ENCODE results near the gene RPTOR. TPM values are rescaled to one million over a fixed set of nuclear protein-coding genes. Genes with fewer than 3 reads are reported as not detected.

Gene RPTOR
- total RNA-seq, 2 experiments from 2014 or later, result 88.9 to 91.8 TPM

- peak overlapping the region; percentile 32 for H3K4me3 Mint-ChIP-seq
- H3K36me3 Mint-ChIP-seq (ENCODE audit: low read depth), result peaks cover 84% of the 10 kb centered on the region
- H3K4me1 Mint-ChIP-seq, result peaks cover 83% of the 10 kb centered on the region
- POLR2A ChIA-PET, result interaction anchor here (1.0 to 7.4 kb wide), 4 partner anchors 8 to 31 kb away, joined by 3 to 135 read pairs (median 58); no protein-coding TSS in a partner anchor
- CTCF ChIA-PET, result interaction anchor here (1.1 kb wide), 1 partner anchor 130 kb away, joined by 3 read pairs; no protein-coding TSS in a partner anchor
- H3K27me3 Mint-ChIP-seq, result no peaks in the 10 kb centered on the region
- peak overlapping the region; percentile 98 for H3K27ac Mint-ChIP-seq
- no peak for DNase-seq
- peaks cover 9% of the 10 kb centered on the region for H3K9me3 Mint-ChIP-seq
These were observed 316.8 kb downstream of the RPTOR start for GRCh38 chr17:80861418-80861815.

GRCh38 chr17:80861892-80862291, 317.3 kb downstream of the RPTOR start:
- ChIA-PET POLR2A (interaction anchor here (0.6 to 7.4 kb wide), 6 partner anchors 14 to 172 kb away, joined by 3 to 135 read pairs (median 6); no protein-coding TSS in a partner anchor), CTCF (interaction anchor here (0.6 kb wide), 1 partner anchor 15 kb away, joined by 3 read pairs; no protein-coding TSS in a partner anchor)
- Mint-ChIP-seq H3K4me1 (peaks cover 83% of the 10 kb centered on the region), H3K4me3 (peak overlapping the region; percentile 3), H3K27me3 (no peaks in the 10 kb centered on the region), H3K9me3 (peaks cover 9% of the 10 kb centered on the region), H3K27ac (peak overlapping the region; percentile 98), H3K36me3 (ENCODE audit: low read depth) (peaks cover 80% of the 10 kb centered on the region)
- peak; percentile 74 for DNase-seq

- POLR2A ChIA-PET, result interaction anchor here (0.6 to 7.4 kb wide), 7 partner anchors 14 to 171 kb away, joined by 3 to 135 read pairs (median 5); no protein-coding TSS in a partner anchor
- no peak overlapping the region for H3K4me3 Mint-ChIP-seq
- peak overlapping the region; percentile 98 for H3K27ac Mint-ChIP-seq
- H3K4me1 Mint-ChIP-seq, result peaks cover 82% of the 10 kb centered on the region
- H3K27me3 Mint-ChIP-seq, result no peaks in the 10 kb centered on the region
- CTCF ChIA-PET, result interaction anchor here (0.6 kb wide), 1 partner anchor 15 kb away, joined by 3 read pairs; no protein-coding TSS in a partner anchor
- H3K36me3 Mint-ChIP-seq (ENCODE audit: low read depth), result peaks cover 74% of the 10 kb centered on the region
- H3K9me3 Mint-ChIP-seq, result peaks cover 9% of the 10 kb centered on the region
- no peak for DNase-seq
These were observed 317.9 kb downstream of the RPTOR start for GRCh38 chr17:80862481-80862961.

GRCh38 chr17:80862978-80863377, 318.3 kb downstream of the RPTOR start:
- Mint-ChIP-seq H3K4me3 (no peak overlapping the region), H3K27ac (peak overlapping the region; percentile 98), H3K27me3 (no peaks in the 10 kb centered on the region), H3K4me1 (peaks cover 82% of the 10 kb centered on the region), H3K9me3 (peaks cover 9% of the 10 kb centered on the region), H3K36me3 (ENCODE audit: low read depth) (peaks cover 75% of the 10 kb centered on the region)
- POLR2A ChIA-PET, result interaction anchor here (0.6 to 7.4 kb wide), 2 partner anchors 29 to 50 kb away, joined by 3 to 135 read pairs; no protein-coding TSS in a partner anchor
- CTCF ChIA-PET, result no interaction called here
- no peak for DNase-seq

- CTCF ChIA-PET, result no interaction called here
These were observed 319.0 kb downstream of the RPTOR start for GRCh38 chr17:80863626-80864025.

GRCh38 chr17:80864751-80865150, 320.1 kb downstream of the RPTOR start:
- Mint-ChIP-seq H3K4me3 (no peak overlapping the region), H3K4me1 (peaks cover 78% of the 10 kb centered on the region), H3K36me3 (ENCODE audit: low read depth) (peaks cover 67% of the 10 kb centered on the region), H3K27me3 (no peaks in the 10 kb centered on the region), H3K9me3 (peaks cover 9% of the 10 kb centered on the region), H3K27ac (no peak overlapping the region)
- POLR2A ChIA-PET, result interaction anchor here (0.9 to 1.4 kb wide), 3 partner anchors 8 to 24 kb away, joined by 5 read pairs; no protein-coding TSS in a partner anchor
- CTCF ChIA-PET, result interaction anchor here (1.1 to 2.5 kb wide), 4 partner anchors 20 to 46 kb away, joined by 3 to 11 read pairs (median 3); no protein-coding TSS in a partner anchor
- DNase-seq, result no peak

More at GRCh38 chr17:80863626-80864025, 319.0 kb downstream of the RPTOR start:
- DNase-seq, result no peak
- H3K27ac Mint-ChIP-seq, result no peak overlapping the region
- H3K9me3 Mint-ChIP-seq, result peaks cover 9% of the 10 kb centered on the region
- H3K4me3 Mint-ChIP-seq, result no peak overlapping the region
- peaks cover 73% of the 10 kb centered on the region for H3K36me3 Mint-ChIP-seq (ENCODE audit: low read depth)
- H3K27me3 Mint-ChIP-seq, result no peaks in the 10 kb centered on the region
- H3K4me1 Mint-ChIP-seq, result peaks cover 82% of the 10 kb centered on the region
- POLR2A ChIA-PET, result interaction anchor here (0.9 kb wide), 1 partner anchor 35 kb away, joined by 3 read pairs; no protein-coding TSS in a partner anchor

DNA sequence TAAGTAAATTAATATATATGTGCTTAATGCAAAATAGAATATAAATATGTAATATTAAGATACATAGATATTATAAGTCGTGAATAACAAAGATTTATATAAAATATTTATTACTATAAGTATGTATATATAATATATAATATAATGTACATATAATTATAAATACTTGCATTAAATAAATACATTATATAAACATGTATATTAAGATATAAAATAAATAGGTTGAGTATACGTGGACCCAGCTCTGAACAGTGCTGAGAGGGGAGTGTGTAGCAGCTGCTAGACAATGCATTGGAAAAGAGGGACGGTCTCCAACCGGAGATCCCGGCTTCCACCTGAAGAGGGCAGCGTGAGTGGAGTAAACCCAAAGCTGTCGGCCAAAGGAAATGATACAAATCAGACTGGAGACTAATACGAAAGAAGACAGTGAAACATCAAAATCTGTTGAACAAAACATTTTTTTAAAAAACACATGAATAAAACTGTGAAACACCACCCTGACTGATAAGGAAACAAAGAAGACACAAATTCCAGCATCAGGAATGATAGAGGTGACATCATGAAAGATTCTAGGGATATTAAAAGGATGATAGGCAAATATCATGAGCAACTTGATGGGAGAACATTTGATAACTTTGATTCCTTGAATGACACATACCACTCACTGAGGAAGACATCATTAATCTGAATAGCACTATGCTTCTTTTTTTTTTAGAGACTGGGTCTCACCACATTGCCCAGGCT, 321.6 kb downstream of the RPTOR start:
- CTCF ChIA-PET, result interaction anchor here (0.8 to 2.5 kb wide), 5 partner anchors 16 to 104 kb away, joined by 3 to 11 read pairs (median 3); no protein-coding TSS in a partner anchor
- POLR2A ChIA-PET, result interaction anchor here (0.8 to 1.4 kb wide), 6 partner anchors 10 to 33 kb away, joined by 4 to 8 read pairs (median 4); no protein-coding TSS in a partner anchor
- Mint-ChIP-seq H3K4me1 (peaks cover 78% of the 10 kb centered on the region), H3K27ac (peak overlapping the region; percentile 61), H3K9me3 (peaks cover 9% of the 10 kb centered on the region), H3K27me3 (no peaks in the 10 kb centered on the region), H3K4me3 (no peak overlapping the region), H3K36me3 (ENCODE audit: low read depth) (peaks cover 66% of the 10 kb centered on the region)
- peak; percentile 80 for DNase-seq

GRCh38 chr17:80868022-80868609, 323.5 kb downstream of the RPTOR start:
- no peak for DNase-seq
- no peak overlapping the region for H3K4me3 Mint-ChIP-seq
- ChIA-PET POLR2A (interaction anchor here (1.4 to 2.1 kb wide), 3 partner anchors 9 to 24 kb away, joined by 4 to 12 read pairs (median 7); no protein-coding TSS in a partner anchor), CTCF (no interaction called here)
- H3K4me1 Mint-ChIP-seq, result peaks cover 77% of the 10 kb centered on the region
- peak overlapping the region; percentile 6 for H3K27ac Mint-ChIP-seq
- H3K9me3 Mint-ChIP-seq, result peaks cover 6% of the 10 kb centered on the region
- peaks cover 56% of the 10 kb centered on the region for H3K36me3 Mint-ChIP-seq (ENCODE audit: low read depth)
- H3K27me3 Mint-ChIP-seq, result no peaks in the 10 kb centered on the region

GRCh38 chr17:80869481-80870145, 325.0 kb downstream of the RPTOR start:
- peaks cover 56% of the 10 kb centered on the region for H3K36me3 Mint-ChIP-seq (ENCODE audit: low read depth)
- DNase-seq, result no peak
- ChIA-PET POLR2A (interaction anchor here (0.6 to 2.1 kb wide), 5 partner anchors 9 to 23 kb away, joined by 3 to 12 read pairs (median 4); no protein-coding TSS in a partner anchor), CTCF (interaction anchor here (1.1 to 1.6 kb wide), 2 partner anchors 8 to 29 kb away, joined by 3 read pairs; no protein-coding TSS in a partner anchor)
- H3K27me3 Mint-ChIP-seq, result no peaks in the 10 kb centered on the region
- peaks cover 86% of the 10 kb centered on the region for H3K4me1 Mint-ChIP-seq
- H3K27ac Mint-ChIP-seq, result peak overlapping the region; percentile 83
- H3K9me3 Mint-ChIP-seq, result no peaks in the 10 kb centered on the region
- H3K4me3 Mint-ChIP-seq, result no peak overlapping the region

- peak overlapping the region; percentile 83 for H3K27ac Mint-ChIP-seq
- H3K9me3 Mint-ChIP-seq, result no peaks in the 10 kb centered on the region
- peaks cover 87% of the 10 kb centered on the region for H3K4me1 Mint-ChIP-seq
- CTCF ChIA-PET, result interaction anchor here (1.6 kb wide), 1 partner anchor 28 kb away, joined by 3 read pairs; no protein-coding TSS in a partner anchor
- peak overlapping the region; percentile 11 for H3K4me3 Mint-ChIP-seq
- H3K27me3 Mint-ChIP-seq, result no peaks in the 10 kb centered on the region
- DNase-seq, result peak; percentile 42
- H3K36me3 Mint-ChIP-seq (ENCODE audit: low read depth), result peaks cover 56% of the 10 kb centered on the region
- POLR2A ChIA-PET, result interaction anchor here (0.6 to 1.0 kb wide), 2 partner anchors 14 to 22 kb away, joined by 3 to 4 read pairs; no protein-coding TSS in a partner anchor
These were observed 325.8 kb downstream of the RPTOR start for GRCh38 chr17:80870401-80870800.

GRCh38 chr17:80871341-80871740, 326.7 kb downstream of the RPTOR start:
- H3K27ac Mint-ChIP-seq, result peak overlapping the region; percentile 83
- no peaks in the 10 kb centered on the region for H3K27me3 Mint-ChIP-seq
- peaks cover 83% of the 10 kb centered on the region for H3K4me1 Mint-ChIP-seq
- ChIA-PET CTCF (no interaction called here), POLR2A (interaction anchor here (1.1 to 2.1 kb wide), 4 partner anchors 15 to 90 kb away, joined by 3 to 11 read pairs (median 4); no protein-coding TSS in a partner anchor)
- peaks cover 56% of the 10 kb centered on the region for H3K36me3 Mint-ChIP-seq (ENCODE audit: low read depth)
- peak; percentile 43 for DNase-seq
- peak overlapping the region; percentile 27 for H3K4me3 Mint-ChIP-seq
- H3K9me3 Mint-ChIP-seq, result no peaks in the 10 kb centered on the region

- no peak overlapping the region for H3K4me3 Mint-ChIP-seq
- DNase-seq, result no peak
- no peaks in the 10 kb centered on the region for H3K9me3 Mint-ChIP-seq
- H3K36me3 Mint-ChIP-seq (ENCODE audit: low read depth), result peaks cover 59% of the 10 kb centered on the region
- H3K4me1 Mint-ChIP-seq, result peaks cover 80% of the 10 kb centered on the region
- peak overlapping the region; percentile 83 for H3K27ac Mint-ChIP-seq
- H3K27me3 Mint-ChIP-seq, result no peaks in the 10 kb centered on the region
- ChIA-PET POLR2A (interaction anchor here (1.0 to 2.1 kb wide), 5 partner anchors 16 to 91 kb away, joined by 3 to 11 read pairs (median 4); no protein-coding TSS in a partner anchor), CTCF (no interaction called here)
These were observed 327.4 kb downstream of the RPTOR start for GRCh38 chr17:80872001-80872500.

All from activated CD4-positive, alpha-beta memory T cell treated with anti-CD3 and anti-CD28 coated beads, Interleukin-2, amount 10 ng/mL, durations not matched to agents 7 days and 5 days (primary cell).